HG02943 (cell line): ENCODE results near the gene PRKN.

Source experiments
- ATAC-seq: cut with Tn5 transposase; IDR thresholded peaks from one replicate; pipeline ENCODE4 v1.9.1; 2021; ENCODE audit warnings: mild to moderate bottlenecking, low read depth, moderate library complexity; ENCODE audit not compliant: unreplicated experiment

Gene PRKN

DNA sequence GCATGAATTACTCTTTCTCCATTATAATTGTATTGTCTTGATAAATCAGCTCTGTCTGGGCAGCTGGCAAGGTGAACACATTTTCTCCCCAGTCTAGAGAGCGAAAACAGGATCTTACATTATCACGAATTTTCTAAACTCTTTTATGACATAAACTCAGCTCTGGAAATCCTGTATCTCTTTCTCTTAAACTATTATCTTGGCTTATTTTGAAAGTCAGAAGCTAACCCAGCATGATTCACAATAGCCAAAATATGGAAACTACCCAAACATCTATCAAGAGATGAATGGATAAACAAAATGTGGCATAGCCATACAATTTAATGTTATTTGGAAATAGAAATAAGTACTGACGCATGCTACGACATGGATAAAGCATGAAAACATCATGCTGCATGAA, 1427.8 kb downstream of the PRKN start:
- ATAC-seq: no peak
